ENCODE results near the gene ASS1. TPM values are rescaled to one million over a fixed set of nuclear protein-coding genes. Genes with fewer than 3 reads are reported as not detected.
A peak's percentile ranks its signal among the peaks of the same experiment; 100 is the strongest.

Gene ASS1
- total RNA-seq, 6 donors from 2014 or later: 31.4 to 104 (median 66.3) TPM

- Histone ChIP-seq H3K4me3 (no peak overlapping the region), H3K27ac (no peak overlapping the region), H3K36me3 (peaks cover 0 to 47% (median 9%) of the 10 kb centered on the region in 4 donors), H3K9me3 (no peaks in the 10 kb centered on the region), H3K27me3 (no peaks in the 10 kb centered on the region), H3K4me1 (no peaks in the 10 kb centered on the region)
- TF ChIP-seq EP300 (IDR thresholded peaks at IDR 0.05): no peak
- ATAC-seq (ENCODE audit: low FRiP score in 2 of 2) (no peak), DNase-seq (peak in 1 of 2 donors; percentile 51)
- 86 to 89% methylated on average over 6 to 9 of the region's 9 CpGs for WGBS, 2 donors
These were observed 33.4 kb downstream of the ASS1 start for GRCh38 chr9:130478152-130478551.

- no peaks in the 10 kb centered on the region for H3K27me3 ChIP-seq
- no peak overlapping the region for H3K27ac ChIP-seq
- DNase-seq (peak in 1 of 2 donors; percentile 76), ATAC-seq (ENCODE audit: low FRiP score in 2 of 2) (no peak)
- H3K9me3 ChIP-seq: no peaks in the 10 kb centered on the region
- no peaks in the 10 kb centered on the region for H3K4me1 ChIP-seq
- H3K36me3 ChIP-seq: peaks cover 0 to 49% (median 9%) of the 10 kb centered on the region in 4 donors
- H3K4me3 ChIP-seq: no peak overlapping the region
- 88 to 89% methylated on average over 30 to 33 of the region's 35 CpGs for WGBS, 2 donors
- TF ChIP-seq EP300 (IDR thresholded peaks at IDR 0.05) (no peak), POLR2AphosphoS5 (IDR thresholded peaks at IDR 0.05) (no peak), POLR2A (IDR thresholded peaks at IDR 0.05) (no peak), CTCF (IDR thresholded peaks at IDR 0.05) (no peak)
These were observed 34.2 kb downstream of the ASS1 start for GRCh38 chr9:130478736-130479575.

- Histone ChIP-seq H3K27me3 (no peaks in the 10 kb centered on the region), H3K4me1 (no peaks in the 10 kb centered on the region), H3K27ac (no peak overlapping the region), H3K4me3 (no peak overlapping the region), H3K9me3 (no peaks in the 10 kb centered on the region), H3K36me3 (peaks cover 0 to 50% (median 9%) of the 10 kb centered on the region in 4 donors)
- TF ChIP-seq CTCF (IDR thresholded peaks at IDR 0.05) (no peak), POLR2A (IDR thresholded peaks at IDR 0.05) (no peak), POLR2AphosphoS5 (IDR thresholded peaks at IDR 0.05) (no peak), EP300 (IDR thresholded peaks at IDR 0.05) (no peak)
- 80 to 95% methylated on average over 12 to 19 of the region's 19 CpGs for whole genome bisulfite sequencing, 2 donors
- no peak for ATAC-seq (ENCODE audit: low FRiP score in 2 of 2)
- DNase-seq: peak in 1 of 2 donors; percentile 59
These were observed 34.8 kb downstream of the ASS1 start for GRCh38 chr9:130479587-130479986.

GRCh38 chr9:130480673-130481072 is 35.9 kb downstream of the ASS1 start:
- H3K4me1 ChIP-seq: no peaks in the 10 kb centered on the region
- no peaks in the 10 kb centered on the region for H3K9me3 ChIP-seq
- peak in 1 of 2 donors; percentile 66 for DNase-seq
- WGBS, 2 donors: 78 to 88% methylated on average over 5 to 13 of the region's 16 CpGs
- H3K27ac ChIP-seq: no peak overlapping the region
- no peaks in the 10 kb centered on the region for H3K27me3 ChIP-seq
- no peak for TF ChIP-seq POLR2A (IDR thresholded peaks at IDR 0.05)
- TF ChIP-seq POLR2AphosphoS5 (IDR thresholded peaks at IDR 0.05): no peak
- TF ChIP-seq EP300 (IDR thresholded peaks at IDR 0.05): no peak
- TF ChIP-seq CTCF (IDR thresholded peaks at IDR 0.05): no peak
- no peak for ATAC-seq (ENCODE audit: low FRiP score in 2 of 2)
- H3K4me3 ChIP-seq: no peak overlapping the region
- H3K36me3 ChIP-seq: peaks cover 0 to 54% (median 13%) of the 10 kb centered on the region in 4 donors

GRCh38 chr9:130482463-130482862 is 37.7 kb downstream of the ASS1 start:
- no peaks in the 10 kb centered on the region for H3K9me3 ChIP-seq
- TF ChIP-seq POLR2A (IDR thresholded peaks at IDR 0.05) (no peak), EP300 (IDR thresholded peaks at IDR 0.05) (no peak), CTCF (IDR thresholded peaks at IDR 0.05) (no peak), POLR2AphosphoS5 (IDR thresholded peaks at IDR 0.05) (no peak)
- WGBS, 2 donors: 63 to 71% methylated on average over 5 of the region's 5 CpGs
- no peak overlapping the region for H3K27ac ChIP-seq
- peaks cover 0 to 46% (median 8%) of the 10 kb centered on the region in 4 donors for H3K36me3 ChIP-seq
- no peak for DNase-seq
- H3K4me3 ChIP-seq: no peak overlapping the region
- no peaks in the 10 kb centered on the region for H3K27me3 ChIP-seq
- H3K4me1 ChIP-seq: no peaks in the 10 kb centered on the region
- ATAC-seq (ENCODE audit: low FRiP score in 2 of 2): no peak
